Hepatocyte (in vitro differentiated cells): ENCODE results near the gene EFR3B. TPM values are rescaled to one million over a fixed set of nuclear protein-coding genes. Genes with fewer than 3 reads are reported as not detected.

Experiments used
- DNase-seq: peaks from one replicate; pipeline ENCODE4 v3.0.0-alpha.2; 2016; ENCODE audit warnings: low spot score
- H2AFZ ChIP-seq: fragments of 200-600 bp; sonication (generic); 2 replicates; pipeline ENCODE4 v1.6.0; 2016; ENCODE audit warnings: antibody characterized with exemption, mild to moderate bottlenecking
- H3K27ac ChIP-seq: fragments of 200-600 bp; sonication (generic); 2 replicates; pipeline ENCODE4 v1.5.1; 2016; ENCODE audit warnings: mild to moderate bottlenecking
- H3K27me3 ChIP-seq: fragments of 200-600 bp; sonication (generic); 2 replicates; pipeline ENCODE4 v1.6.1; 2016
- H3K36me3 ChIP-seq: fragments of 200-600 bp; sonication (generic); replicated peaks from 2 replicates; pipeline ENCODE4 v1.5.1; 2016; ENCODE audit warnings: low read depth; ENCODE audit not compliant: insufficient read depth
- H3K4me1 ChIP-seq: fragments of 200-600 bp; sonication (generic); 2 replicates; pipeline ENCODE4 v1.5.1; 2016; ENCODE audit warnings: mild to moderate bottlenecking, moderate library complexity; ENCODE audit not compliant: insufficient read depth
- H3K4me2 ChIP-seq: fragments of 200-600 bp; sonication (generic); 2 replicates; pipeline ENCODE4 v1.6.0; 2016
- H3K4me3 ChIP-seq: fragments of 200-600 bp; sonication (generic); 2 replicates; pipeline ENCODE4 v1.5.1; 2016; ENCODE audit warnings: mild to moderate bottlenecking
- H3K79me2 ChIP-seq: fragments of 200-600 bp; sonication (generic); 2 replicates; pipeline ENCODE4 v1.6.0; 2017; ENCODE audit warnings: mild to moderate bottlenecking
- H3K9me2 ChIP-seq: fragments of 200-600 bp; sonication (generic); replicated peaks from 2 replicates; pipeline ENCODE4 v1.6.0; 2017; ENCODE audit warnings: mild to moderate bottlenecking; ENCODE audit not compliant: insufficient read depth
- H3K9me3 ChIP-seq: fragments of 200-600 bp; sonication (generic); 2 replicates; pipeline ENCODE4 v1.5.1; 2016; ENCODE audit warnings: low read depth, mild to moderate bottlenecking
- H4K20me1 ChIP-seq: fragments of 200-600 bp; sonication (generic); 2 replicates; pipeline ENCODE4 v1.6.0; 2016; ENCODE audit warnings: mild to moderate bottlenecking; ENCODE audit not compliant: insufficient read depth, poor library complexity, severe bottlenecking
- CTCF ChIP-seq: fragments of 200-600 bp; sonication (generic); IDR thresholded peaks from 2 replicates; pipeline ENCODE4 v1.5.1; 2016; ENCODE audit warnings: antibody characterized with exemption, mild to moderate bottlenecking; ENCODE audit not compliant: poor library complexity
- EZH2 ChIP-seq: fragments of 200-600 bp; sonication (generic); IDR thresholded peaks from 2 replicates; pipeline ENCODE4 v1.6.1; 2016; ENCODE audit warnings: antibody characterized with exemption, mild to moderate bottlenecking, borderline replicate concordance
- EZH2phosphoT487 ChIP-seq: fragments of 200-600 bp; sonication (generic); IDR thresholded peaks from one replicate; pipeline ENCODE4 v1.6.1; 2018; ENCODE audit warnings: antibody characterized with exemption, mild to moderate bottlenecking, low read depth, moderate library complexity; ENCODE audit not compliant: unreplicated experiment, severe bottlenecking
- WGBS: methylation state at CpG from one replicate; pipeline ENCODE4 v1.1.6; 2016; ENCODE audit warnings: low lambda C conversion rate; ENCODE audit errors: missing lambda C conversion rate; 5-methylcytosine and 5-hydroxymethylcytosine counted together
- polyA plus RNA-seq: library from polyadenylated mRNA; unstranded; fragments of >200 nt; fragmentation: Nextera tagmentation; extraction: Ambion mirVana; gene quantifications from 2 replicates; pipeline ENCODE4 v1.2.1, GENCODE V29; 2016
- total RNA-seq: library from RNA; depleted of rRNA; stranded (reverse); fragments of >200 nt; gene quantifications from 2 replicates; pipeline ENCODE4 v1.2.3, GENCODE V29; 2014

EFR3B gene
- total and polyA plus RNA-seq, 2 experiments from 2014 or later, result 1.1 to 2.0 TPM

- H3K36me3 ChIP-seq, result no peaks in the 10 kb centered on the region
- H2AFZ ChIP-seq, result no peak overlapping the region
- no peak overlapping the region for H3K4me2 ChIP-seq
- H3K9me3 ChIP-seq, result no peaks in the 10 kb centered on the region
- no peaks in the 10 kb centered on the region for H4K20me1 ChIP-seq
- WGBS, result 98% methylated on average over 3 of the region's 3 CpGs
- no peak overlapping the region for H3K27ac ChIP-seq
- no peaks in the 10 kb centered on the region for H3K27me3 ChIP-seq
- H3K9me2 ChIP-seq, result no peaks in the 10 kb centered on the region
- no peak for DNase-seq
- no peaks in the 10 kb centered on the region for H3K4me1 ChIP-seq
- TF ChIP-seq EZH2, result no peak
- TF ChIP-seq CTCF, result no peak
- no peak for TF ChIP-seq EZH2phosphoT487
- no peaks in the 10 kb centered on the region for H3K79me2 ChIP-seq
- no peak overlapping the region for H3K4me3 ChIP-seq
Observed at GRCh38 chr2:25053041-25053440, 11.2 kb downstream of the EFR3B start.

DNA sequence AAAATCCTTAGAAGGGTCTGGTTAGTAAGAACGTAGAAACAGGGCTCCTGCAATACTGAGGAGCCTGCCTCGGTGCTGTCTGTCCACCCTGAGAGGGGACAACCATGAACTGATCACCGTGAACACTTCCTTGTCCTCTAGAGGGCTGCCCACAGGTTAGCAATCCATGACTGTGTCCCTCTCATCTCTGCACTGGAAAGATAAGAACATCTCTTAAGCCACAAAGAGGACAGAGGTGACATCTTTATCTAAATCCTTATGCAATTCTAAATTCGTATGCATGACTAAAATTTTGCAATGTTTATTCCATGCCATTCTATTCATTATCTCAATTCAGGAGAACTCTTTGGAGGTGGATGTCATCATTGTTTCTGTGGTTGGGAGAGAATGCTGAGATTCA, 12.8 kb downstream of the EFR3B start:
- Histone ChIP-seq H3K4me2 (no peak overlapping the region), H3K27ac (no peak overlapping the region), H3K79me2 (no peaks in the 10 kb centered on the region), H3K9me3 (no peaks in the 10 kb centered on the region), H4K20me1 (no peaks in the 10 kb centered on the region), H3K9me2 (no peaks in the 10 kb centered on the region), H3K36me3 (no peaks in the 10 kb centered on the region), H2AFZ (no peak overlapping the region), H3K4me1 (no peaks in the 10 kb centered on the region), H3K27me3 (no peaks in the 10 kb centered on the region), H3K4me3 (no peak overlapping the region)
- TF ChIP-seq EZH2 (no peak), EZH2phosphoT487 (no peak)
- no peak for DNase-seq
- WGBS, result 66% methylated on average over 4 of the region's 4 CpGs

DNA sequence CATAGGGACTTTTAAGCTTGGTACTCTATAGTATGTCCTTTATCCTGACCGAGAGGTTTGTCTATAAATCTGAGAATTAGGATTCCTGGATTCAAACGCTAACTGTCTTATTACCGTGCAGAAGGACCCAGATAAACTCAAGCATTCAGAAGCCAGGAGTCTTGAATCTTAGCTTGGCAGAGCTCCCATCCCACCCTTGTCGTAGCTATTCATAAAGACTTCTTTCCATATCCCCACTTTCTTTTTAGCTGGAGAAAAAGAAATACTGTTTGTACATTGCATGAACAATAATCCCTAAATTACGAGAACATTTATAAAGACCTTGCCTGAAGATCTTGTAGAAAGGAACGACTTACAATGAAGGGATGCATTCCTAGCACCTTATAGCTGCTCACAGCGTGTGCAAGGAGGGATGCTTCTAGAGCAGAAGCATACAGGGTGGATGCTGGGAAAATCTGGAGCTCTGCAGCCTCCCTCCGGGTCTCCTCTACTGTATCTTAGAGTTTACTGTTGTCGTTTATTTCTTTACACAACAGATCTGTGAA, 13.6 kb downstream of the EFR3B start:
- TF ChIP-seq CTCF (no peak), EZH2 (no peak), EZH2phosphoT487 (no peak)
- Histone ChIP-seq H3K4me1 (no peaks in the 10 kb centered on the region), H3K9me3 (no peaks in the 10 kb centered on the region), H2AFZ (no peak overlapping the region), H3K4me3 (no peak overlapping the region), H3K79me2 (no peaks in the 10 kb centered on the region), H3K4me2 (no peak overlapping the region), H3K27me3 (no peaks in the 10 kb centered on the region), H4K20me1 (no peaks in the 10 kb centered on the region), H3K36me3 (no peaks in the 10 kb centered on the region), H3K27ac (no peak overlapping the region), H3K9me2 (no peaks in the 10 kb centered on the region)
- 90% methylated on average over 9 of the region's 9 CpGs for WGBS
- DNase-seq, result no peak

- no peak overlapping the region for H3K4me2 ChIP-seq
- no peak for TF ChIP-seq EZH2
- TF ChIP-seq EZH2phosphoT487, result no peak
- TF ChIP-seq CTCF, result no peak
- WGBS, result 65% methylated on average over 9 of the region's 9 CpGs
- no peaks in the 10 kb centered on the region for H3K9me2 ChIP-seq
- H3K9me3 ChIP-seq, result no peaks in the 10 kb centered on the region
- H3K4me3 ChIP-seq, result no peak overlapping the region
- H3K79me2 ChIP-seq, result no peaks in the 10 kb centered on the region
- no peaks in the 10 kb centered on the region for H4K20me1 ChIP-seq
- no peak overlapping the region for H3K27ac ChIP-seq
- H2AFZ ChIP-seq, result no peak overlapping the region
- no peaks in the 10 kb centered on the region for H3K27me3 ChIP-seq
- no peaks in the 10 kb centered on the region for H3K36me3 ChIP-seq
- H3K4me1 ChIP-seq, result no peaks in the 10 kb centered on the region
- peak; percentile 35 for DNase-seq
Observed at GRCh38 chr2:25056098-25056821, 14.4 kb downstream of the EFR3B start.
